ENCODE measurements around the gene PAGR1. TPM values are rescaled to one million over a fixed set of nuclear protein-coding genes. Genes with fewer than 3 reads are reported as not detected.

PAGR1 gene
- total RNA-seq, 1 donor from 2014 or later: 62.3 TPM

Other genes starting within 250 kb of the PAGR1 start
- gene SPN, start 152.9 kb upstream of the PAGR1 start, total RNA-seq: 0.43 TPM in 1 of 2 replicates, not detected in the other
- 89.9 and 148 TPM in 2 replicates for gene QPRT, start 137.0 kb upstream of the PAGR1 start, total RNA-seq
- not detected in 2 replicates for gene C16orf54, start 70.2 kb upstream of the PAGR1 start, total RNA-seq
- not detected in 2 replicates for gene ZG16, start 37.9 kb upstream of the PAGR1 start, total RNA-seq
- gene KIF22, start 25.4 kb upstream of the PAGR1 start, total RNA-seq: 105 and 118 TPM in 2 replicates
- gene MAZ, start 9.6 kb upstream of the PAGR1 start, total RNA-seq: 174 and 293 TPM in 2 replicates
- 0.35 TPM in 1 of 2 replicates, not detected in the other for gene PRRT2, start 4.0 kb upstream of the PAGR1 start, total RNA-seq
- 179 and 205 TPM in 2 replicates for gene MVP, start 4.3 kb downstream of the PAGR1 start, total RNA-seq
- gene CDIPT, start 47.1 kb downstream of the PAGR1 start, total RNA-seq: 79.0 and 83.3 TPM in 2 replicates
- gene SEZ6L2, start 83.4 kb downstream of the PAGR1 start, total RNA-seq: 2.2 and 12.8 TPM in 2 replicates
- gene ASPHD1, start 84.3 kb downstream of the PAGR1 start, total RNA-seq: 11.1 and 14.2 TPM in 2 replicates
- gene KCTD13, start 110.1 kb downstream of the PAGR1 start, total RNA-seq: 6.6 and 17.4 TPM in 2 replicates
- 92.1 and 139 TPM in 2 replicates for gene TMEM219, start 145.9 kb downstream of the PAGR1 start, total RNA-seq
- 31.6 and 31.9 TPM in 2 replicates for gene TAOK2, start 157.7 kb downstream of the PAGR1 start, total RNA-seq
- gene HIRIP3, start 179.5 kb downstream of the PAGR1 start, total RNA-seq: 9.5 and 14.0 TPM in 2 replicates
- 86.9 and 108 TPM in 2 replicates for gene INO80E, start 180.1 kb downstream of the PAGR1 start, total RNA-seq
- gene DOC2A, start 194.9 kb downstream of the PAGR1 start, total RNA-seq: 0.17 and 0.22 TPM in 2 replicates
- not detected in 2 replicates for gene C16orf92, start 207.0 kb downstream of the PAGR1 start, total RNA-seq
- not detected in 2 replicates for gene TLCD3B, start 215.1 kb downstream of the PAGR1 start, total RNA-seq
- 1,398 and 2,089 TPM in 2 replicates for gene ALDOA, start 249.6 kb downstream of the PAGR1 start, total RNA-seq

Data from epithelial cell of proximal tubule (primary cell).